HepG2 (cell line): Measurements from ENCODE around the gene EEPD1. TPM values are rescaled to one million over a fixed set of nuclear protein-coding genes. Genes with fewer than 3 reads are reported as not detected.
A peak's percentile ranks its signal among the peaks of the same experiment; 100 is the strongest.
"Not testable (repeated sequence)": the region's sequence is repeated elsewhere in the genome, so short reads cannot be mapped to it uniquely, and the experiment has no call there.

ENCODE experiments used
- ATAC-seq: fragments of 200-7000 bp; cut with Tn5 transposase; 3 replicates; pipeline ENCODE4 v1.9.1; 2020; ENCODE audit warnings: mild to moderate bottlenecking, moderate library complexity
- BruUV-seq: library from RNA; stranded (reverse); fragments of 400-500 nt; replicated peaks from 2 replicates; lab custom pipeline; 2021; lab: Mats Ljungman, UMichigan
- CTCF ChIA-PET: fragments of 300-600 bp; formaldehyde crosslinking; extraction: SDS; loops from one replicate; lab custom pipeline; 2021; ENCODE audit warnings: low total read pairs, inconsistent platforms, low intra/inter-chr PET ratio; lab: Yijun Ruan, JAX
- POLR2A ChIA-PET: fragments of 350-600 bp; sonication (Branson Sonifier 250); formaldehyde crosslinking; loops from one replicate; lab custom pipeline; 2020; ENCODE audit warnings: antibody characterized with exemption, inconsistent platforms; lab: Yijun Ruan, JAX
- DNase-seq: peaks from one replicate; pipeline ENCODE4 v3.0.0-alpha.2; 2015; ENCODE audit warnings: low spot score
- FAIRE-seq: peaks from 3 replicates; lab custom pipeline; 2011; peaks lifted over from hg19 to GRCh38; lab: Jason Lieb, UNC
- H2AFZ ChIP-seq: one replicate; pipeline ENCODE4 v1.6.1; 2011; ENCODE audit warnings: low read length, inconsistent platforms
- H3K27ac ChIP-seq: fragments of 300-600 bp; 3 replicates; pipeline ENCODE4 v1.8.0; 2011; ENCODE audit warnings: mixed run types, mild to moderate bottlenecking, mixed read lengths, low read length, inconsistent platforms; ENCODE audit not compliant: insufficient read depth; ENCODE audit errors: extremely low read length
- H3K27me3 ChIP-seq, 2 experiments: fragments of 200-600 bp in 1 of 2; 2 replicates in 1 of 2; 3 replicates in 1 of 2; pipeline versions ENCODE4 v1.6.0 to v1.8.0; 2011; ENCODE audit warnings: low read length in 2 of 2, mild to moderate bottlenecking in 2 of 2, moderate library complexity in 2 of 2, inconsistent platforms in 1 of 2; ENCODE audit not compliant: insufficient read depth in 2 of 2, control insufficient read depth in 1 of 2
- H3K36me3 ChIP-seq, 2 experiments: fragments of 200-600 bp in 1 of 2; replicated peaks in 1 of 2; 2 replicates in 1 of 2; 3 replicates in 1 of 2; pipeline versions ENCODE4 v1.5.1 to v1.8.0; 2011; ENCODE audit warnings: low read length in 2 of 2, inconsistent platforms in 1 of 2; ENCODE audit not compliant: insufficient read depth in 2 of 2, control insufficient read depth in 1 of 2
- H3K4me1 ChIP-seq: 2 replicates; pipeline ENCODE4 v1.5.1; 2012; ENCODE audit warnings: low read length, inconsistent platforms; ENCODE audit not compliant: insufficient read depth
- H3K4me2 ChIP-seq: 2 replicates; pipeline ENCODE4 v1.6.0; 2011; ENCODE audit warnings: low read depth, low read length, inconsistent platforms
- H3K4me3 ChIP-seq, 3 experiments: fragments of 200-600 bp in 1 of 3; sonication (generic), shearing (Covaris generic) in 1 of 3; replicated peaks in 1 of 3; 2 replicates each; pipeline ENCODE4 v1.5.1; 2011 to 2016; ENCODE audit warnings: low read length in 3 of 3, inconsistent platforms in 2 of 3, low read depth in 2 of 3, mild to moderate bottlenecking in 2 of 3, control low read depth in 1 of 3, mixed read lengths in 1 of 3; ENCODE audit not compliant: insufficient read depth in 1 of 3
- H3K79me2 ChIP-seq: one replicate; pipeline ENCODE4 v1.6.1; 2011; ENCODE audit warnings: low read length, inconsistent platforms; ENCODE audit not compliant: insufficient read depth
- H3K9ac ChIP-seq: 2 replicates; pipeline ENCODE4 v1.6.0; 2011; ENCODE audit warnings: mild to moderate bottlenecking, low read depth, low read length, inconsistent platforms; ENCODE audit not compliant: insufficient read depth
- H3K9me3 ChIP-seq: 2 replicates; pipeline ENCODE4 v1.5.1; 2012; ENCODE audit warnings: mild to moderate bottlenecking, low read length
- H4K20me1 ChIP-seq: 2 replicates; pipeline ENCODE4 v1.6.0; 2011; ENCODE audit warnings: inconsistent platforms, mild to moderate bottlenecking, low read length, moderate library complexity; ENCODE audit not compliant: insufficient read depth
- FOXA1 ChIP-seq, 2 experiments: fragments of 450-650 bp in 1 of 2; sonication (generic) in 1 of 2; formaldehyde crosslinking in 1 of 2; IDR thresholded peaks; 2 replicates each; pipeline versions ENCODE4 v1.4.0 to v1.6.1; 2016 to 2020; ENCODE audit warnings: missing genetic modification reagents in 1 of 2
- RXRB ChIP-seq: IDR thresholded peaks from 2 replicates; pipeline ENCODE4 v1.6.1; 2016; ENCODE audit warnings: borderline replicate concordance, missing genetic modification reagents, missing compliant biosample characterization
- ZBTB10 ChIP-seq: sonication (generic); formaldehyde crosslinking; IDR thresholded peaks from 2 replicates; pipeline ENCODE4 v1.4.0; 2020; ENCODE audit warnings: missing genetic modification reagents, borderline replicate concordance
- ZGPAT ChIP-seq: IDR thresholded peaks from 2 replicates; pipeline ENCODE4 v1.6.1; 2016; ENCODE audit warnings: mild to moderate bottlenecking
- ZNF687 ChIP-seq: sonication (generic); formaldehyde crosslinking; IDR thresholded peaks from 2 replicates; pipeline ENCODE4 v1.5.1; 2020; ENCODE audit warnings: mild to moderate bottlenecking, missing genetic modification reagents, moderate library complexity
- WGBS: methylation state at CpG from one replicate; pipeline ENCODE4 v1.1.6; 2017; ENCODE audit warnings: low lambda C conversion rate; 5-methylcytosine and 5-hydroxymethylcytosine counted together
- in situ Hi-C: cut with HindIII; loops from 2 replicates; pipeline ENCODE4 v1.10.0; 2017; ENCODE audit warnings: low pct_unique_long_range_greater_than_20kb; ENCODE audit not compliant: extremely low pct_ligation_motif_present
- intact Hi-C: fragments of 100-400 bp; cut with micrococcal nuclease; formaldehyde crosslinking; loops from one replicate; pipeline ENCODE4 v1.10.0; 2022; ENCODE audit not compliant: unreplicated experiment
- polyA plus RNA-seq, 8 experiments: library from polyadenylated mRNA; depleted of rRNA in 3 of 8; stranded (reverse) in 7 of 8; unstranded in 1 of 8; fragments of >200 nt; fragmentation: Illumina TruSeq in 4 of 8; extraction: Trizol in 4 of 8; gene quantifications; 2 replicates each; pipeline versions ENCODE4 v1.2.1 to v1.2.3, GENCODE V29; 2011 to 2016; ENCODE audit warnings: low read depth in 4 of 8, missing spikeins in 1 of 8, mixed read lengths in 1 of 8; ENCODE audit not compliant: insufficient read depth in 1 of 8
- total RNA-seq, 5 experiments: library from RNA; depleted of rRNA; stranded (reverse); fragments of >200 nt; fragmentation: Illumina TruSeq; extraction: Trizol; gene quantifications; 2 replicates each; pipeline ENCODE4 v1.2.3, GENCODE V29; 2016; ENCODE audit warnings: low read depth in 1 of 5

EEPD1 gene
- total and polyA plus RNA-seq, 2 of the 13 experiments (the other 11 are each of a cell fraction or from before 2014, with no cell fraction given): 10.1 to 16.4 TPM

- peak; percentile 30; the same call in 1 of the 2 replicates for TF ChIP-seq ZNF687 (CRISPR knock-in tag)
- TF ChIP-seq FOXA1 (IDR thresholded peaks at IDR 0.05): not testable (repeated sequence)
- TF ChIP-seq FOXA1 (CRISPR knock-in tag; IDR thresholded peaks at IDR 0.05): peak; percentile 74
- 0 out of 2 replicates have a peak, but pooled peaks have one; percentile 14 for TF ChIP-seq RXRB
- TF ChIP-seq ZBTB10 (CRISPR knock-in tag): peak; percentile 21; the same call in 1 of the 2 replicates
- TF ChIP-seq ZGPAT (CRISPR knock-in tag): 0 out of 2 replicates have a peak, but pooled peaks have one; percentile 29
Observed at GRCh38 chr7:36119983-36120646, 32.9 kb upstream of the EEPD1 start (continued).

- H3K27ac ChIP-seq, H3K36me3 ChIP-seq, H3K4me2 ChIP-seq, ATAC-seq, H3K4me3 ChIP-seq, H3K27me3 ChIP-seq, CTCF ChIA-PET, H4K20me1 ChIP-seq, intact Hi-C loops, POLR2A ChIA-PET, DNase-seq, in situ Hi-C loops, H3K9me3 ChIP-seq, H3K79me2 ChIP-seq, BruUV-seq, FAIRE-seq, H2AFZ ChIP-seq, H3K9ac ChIP-seq: not testable (repeated sequence)
- H3K4me1 ChIP-seq: peaks cover 28% of the 10 kb centered on the region
- WGBS: 98% methylated on average over 2 of the region's 2 CpGs
Observed at GRCh38 chr7:36125630-36126029, 27.4 kb upstream of the EEPD1 start.
